GM21381 (cell line): ENCODE results near the gene ZNF524.

ENCODE experiments used
- ATAC-seq: cut with Tn5 transposase; IDR thresholded peaks from one replicate; pipeline ENCODE4 v1.9.1; 2021; ENCODE audit warnings: mild to moderate bottlenecking, moderate library complexity; ENCODE audit not compliant: unreplicated experiment

The ZNF524 gene

GRCh38 chr19:55601084-55601483, 996 bp downstream of the ZNF524 start:
- ATAC-seq, result no peak

- ATAC-seq, result no peak
These were observed 2.3 kb downstream of the ZNF524 start for GRCh38 chr19:55602104-55603001.

- ATAC-seq, result no peak
These were observed 3.0 kb downstream of the ZNF524 start for GRCh38 chr19:55603115-55603514.

GRCh38 chr19:55603581-55604292, 3.6 kb downstream of the ZNF524 start:
- ATAC-seq, result no peak

GRCh38 chr19:55605207-55605636, 5.1 kb downstream of the ZNF524 start:
- peak; percentile 58 for ATAC-seq

GRCh38 chr19:55605637-55606470, 5.8 kb downstream of the ZNF524 start, which contains the start of gene ZNF865:
Gene ZNF865 (plus strand): TSS chr19:55605647. CDS start chr19:55613619, 7,972 bp downstream.
- ATAC-seq, result peak; percentile 31

GRCh38 chr19:55606471-55606787, 6.3 kb downstream of the ZNF524 start:
- no peak for ATAC-seq

- ATAC-seq, result no peak
These were observed 6.7 kb downstream of the ZNF524 start for GRCh38 chr19:55606817-55607216.

GRCh38 chr19:55609326-55609725, 9.2 kb downstream of the ZNF524 start:
- ATAC-seq, result no peak

- ATAC-seq, result no peak
These were observed 11.4 kb downstream of the ZNF524 start for GRCh38 chr19:55611300-55611982.

GRCh38 chr19:55611983-55612645, 12.0 kb downstream of the ZNF524 start:
- no peak for ATAC-seq

GRCh38 chr19:55613396-55613795, 13.3 kb downstream of the ZNF524 start:
- no peak for ATAC-seq

GRCh38 chr19:55613930-55614710, 14.0 kb downstream of the ZNF524 start:
- no peak for ATAC-seq

GRCh38 chr19:55614711-55615542, 14.8 kb downstream of the ZNF524 start:
- no peak for ATAC-seq

- ATAC-seq, result no peak
These were observed 15.7 kb downstream of the ZNF524 start for GRCh38 chr19:55615543-55616394.

GRCh38 chr19:55616395-55616875, 16.3 kb downstream of the ZNF524 start:
- no peak for ATAC-seq

- ATAC-seq, result no peak
These were observed 17.3 kb downstream of the ZNF524 start for GRCh38 chr19:55617426-55617825.
